HG02759 (cell line): Measurements from ENCODE around the gene CDC6.

Source experiments
- ATAC-seq: cut with Tn5 transposase; IDR thresholded peaks from one replicate; pipeline ENCODE4 v1.9.1; 2021; ENCODE audit warnings: mild to moderate bottlenecking, moderate library complexity; ENCODE audit not compliant: unreplicated experiment

The CDC6 gene

DNA sequence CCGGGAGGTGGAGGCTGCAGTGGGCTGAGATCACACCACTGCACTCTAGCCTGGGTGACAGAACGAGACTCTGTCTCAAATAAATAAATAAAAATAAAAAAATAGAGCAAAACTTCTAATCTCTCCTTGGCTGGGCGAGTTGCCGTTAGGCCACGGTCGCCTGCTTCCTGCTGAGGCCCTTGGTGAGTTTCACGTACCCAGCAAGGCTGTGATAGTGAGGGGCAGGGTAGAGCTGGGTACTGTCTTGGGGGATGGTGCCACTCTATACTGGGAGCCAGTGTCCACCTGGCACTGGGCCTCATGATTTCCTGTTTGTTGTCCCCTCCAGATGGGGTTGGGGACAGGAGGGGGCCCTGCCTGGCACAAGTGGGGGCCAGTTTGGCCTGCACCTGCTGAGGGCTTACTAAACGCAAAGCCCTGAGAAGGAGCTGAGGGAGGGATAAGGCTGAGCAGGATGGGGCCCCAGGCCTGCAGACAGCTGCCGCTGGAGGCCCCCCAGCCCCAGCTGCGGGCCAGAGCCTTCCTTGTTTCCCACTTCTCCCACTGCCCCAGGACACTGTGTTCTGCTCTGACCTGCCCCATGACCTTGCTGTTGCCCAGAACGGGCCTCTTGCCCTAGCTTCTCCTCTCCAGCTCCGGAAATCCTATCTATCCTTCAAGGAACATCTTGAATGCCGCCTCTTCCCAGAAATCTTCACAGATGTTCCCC is 51.4 kb downstream of the CDC6 start:
- no peak for ATAC-seq

DNA sequence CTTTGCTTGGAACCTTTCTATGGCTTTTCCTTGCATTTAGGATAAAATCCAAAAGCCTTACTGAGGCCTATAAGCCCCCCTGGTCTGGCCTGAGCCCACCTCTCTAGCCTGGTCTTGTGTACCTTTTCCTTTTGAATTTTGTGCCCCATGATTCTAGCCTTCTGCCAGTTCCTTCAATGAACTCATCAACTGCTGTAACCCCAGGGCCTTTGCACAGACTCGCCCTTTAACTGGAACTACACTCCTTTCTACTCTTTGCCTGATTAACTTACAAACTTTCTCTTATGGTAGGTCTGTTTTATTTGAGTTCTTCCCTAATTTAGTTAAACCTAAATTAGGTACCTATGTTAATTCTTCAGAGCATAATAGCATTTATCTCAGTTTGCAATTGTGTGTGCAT is 52.6 kb downstream of the CDC6 start:
- ATAC-seq = no peak

DNA sequence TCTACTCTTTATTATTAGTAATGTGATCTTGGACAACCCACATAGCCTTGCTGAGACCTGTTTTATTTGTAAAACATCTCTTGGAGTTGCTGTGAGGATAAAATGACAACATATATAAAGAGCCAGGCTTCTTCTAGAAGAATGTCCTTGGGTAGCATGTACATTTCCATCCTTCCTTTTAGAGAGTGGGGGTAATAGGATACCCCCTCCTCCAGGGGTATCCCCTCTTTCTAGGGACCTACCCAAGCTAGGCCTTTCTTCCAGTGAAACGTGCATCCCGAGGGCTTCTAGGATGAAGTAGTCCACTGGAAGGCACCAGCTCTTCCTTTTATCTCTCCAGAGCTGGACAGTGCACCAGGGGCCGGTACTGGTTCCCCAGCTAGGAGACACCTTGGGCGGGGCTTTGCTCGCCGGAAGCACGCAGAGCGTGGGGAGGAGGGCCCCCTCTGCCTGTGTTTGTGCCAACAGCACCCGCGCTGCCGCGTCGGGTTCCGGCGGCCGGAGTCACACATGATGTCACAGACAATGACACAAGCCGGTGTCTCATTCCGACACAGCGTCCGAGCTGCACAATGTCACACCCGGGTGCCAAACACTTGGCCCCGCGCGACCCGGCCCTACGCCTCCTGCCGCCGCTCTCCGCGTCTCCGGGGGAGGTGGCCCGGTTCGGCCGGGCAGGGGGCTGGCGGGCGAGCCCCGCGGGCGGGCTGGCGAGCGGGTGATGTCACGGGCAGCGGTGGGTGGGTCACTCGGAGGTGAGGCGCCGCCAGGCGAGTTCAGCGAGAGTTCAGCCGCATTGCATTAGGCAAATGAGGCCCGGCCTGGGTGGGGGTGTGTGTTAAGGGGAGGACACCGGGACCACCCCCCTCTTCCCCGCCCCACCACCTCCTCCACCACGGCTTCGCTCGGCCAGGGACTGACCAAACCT is 53.5 kb downstream of the CDC6 start:
- ATAC-seq = peak; percentile 73

DNA sequence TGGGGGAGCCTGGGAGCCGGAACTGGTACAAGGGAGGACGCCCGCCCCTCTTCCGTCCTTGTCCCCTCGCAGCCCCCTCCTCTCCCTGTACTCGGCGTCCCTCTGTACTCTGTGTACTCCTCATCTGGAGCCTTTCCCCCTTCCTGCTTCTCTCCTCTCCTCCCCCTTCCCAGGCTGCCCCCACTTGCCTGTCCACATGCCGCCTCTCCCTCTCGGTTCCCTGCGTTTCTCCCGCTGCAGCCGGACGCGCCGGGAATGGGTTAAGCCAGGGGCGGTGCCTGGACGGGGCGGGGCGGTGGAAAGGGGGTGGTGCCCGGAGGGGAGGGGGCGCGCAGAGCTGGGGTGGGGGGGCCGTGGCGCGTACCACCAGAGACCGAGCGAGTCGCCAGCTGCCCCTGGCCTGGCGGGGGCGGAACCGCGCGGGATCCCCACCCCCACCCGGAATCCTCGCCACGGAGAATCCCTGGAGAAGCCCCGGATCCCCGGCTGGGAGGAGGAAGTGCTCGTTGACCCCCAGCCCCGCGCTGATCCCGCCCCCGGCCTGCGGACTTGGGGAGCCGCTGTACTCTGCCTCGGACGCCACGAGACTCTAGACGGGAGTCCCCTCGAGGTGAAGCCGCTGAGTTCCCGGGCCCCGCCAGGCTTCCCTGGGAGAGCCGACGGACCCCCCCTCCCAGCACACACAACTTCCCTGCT is 54.3 kb downstream of the CDC6 start:
- no peak for ATAC-seq

DNA sequence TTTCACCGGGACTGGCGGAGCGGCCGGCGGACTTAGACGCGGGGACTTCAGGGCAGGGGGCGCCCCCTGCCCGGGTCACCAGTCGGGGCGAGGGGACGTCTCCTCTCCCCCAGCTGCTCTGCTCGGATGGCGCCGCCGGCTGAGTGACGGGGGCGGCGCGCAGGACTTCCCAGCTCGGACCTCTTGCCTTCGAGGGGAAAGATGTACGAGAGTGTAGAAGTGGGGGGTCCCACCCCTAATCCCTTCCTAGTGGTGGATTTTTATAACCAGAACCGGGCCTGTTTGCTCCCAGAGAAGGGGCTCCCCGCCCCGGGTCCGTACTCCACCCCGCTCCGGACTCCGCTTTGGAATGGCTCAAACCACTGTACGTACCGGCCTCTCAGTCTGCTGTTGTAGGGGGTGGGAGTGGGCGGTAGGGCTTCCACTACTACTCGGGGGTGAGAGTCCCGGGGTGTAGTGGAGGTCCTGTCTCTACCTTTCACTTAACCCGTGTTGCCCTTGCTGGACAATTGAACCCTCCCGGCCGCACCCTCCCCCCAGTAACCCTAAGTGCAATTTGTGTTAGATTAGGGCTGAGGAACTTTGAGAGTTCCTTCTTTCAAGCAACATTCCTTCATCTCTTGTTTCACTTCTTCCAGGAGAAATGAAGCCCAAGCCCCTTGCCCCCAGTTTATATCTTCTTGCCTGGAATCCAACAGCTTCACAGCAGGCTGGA is 55.0 kb downstream of the CDC6 start:
- no peak for ATAC-seq

DNA sequence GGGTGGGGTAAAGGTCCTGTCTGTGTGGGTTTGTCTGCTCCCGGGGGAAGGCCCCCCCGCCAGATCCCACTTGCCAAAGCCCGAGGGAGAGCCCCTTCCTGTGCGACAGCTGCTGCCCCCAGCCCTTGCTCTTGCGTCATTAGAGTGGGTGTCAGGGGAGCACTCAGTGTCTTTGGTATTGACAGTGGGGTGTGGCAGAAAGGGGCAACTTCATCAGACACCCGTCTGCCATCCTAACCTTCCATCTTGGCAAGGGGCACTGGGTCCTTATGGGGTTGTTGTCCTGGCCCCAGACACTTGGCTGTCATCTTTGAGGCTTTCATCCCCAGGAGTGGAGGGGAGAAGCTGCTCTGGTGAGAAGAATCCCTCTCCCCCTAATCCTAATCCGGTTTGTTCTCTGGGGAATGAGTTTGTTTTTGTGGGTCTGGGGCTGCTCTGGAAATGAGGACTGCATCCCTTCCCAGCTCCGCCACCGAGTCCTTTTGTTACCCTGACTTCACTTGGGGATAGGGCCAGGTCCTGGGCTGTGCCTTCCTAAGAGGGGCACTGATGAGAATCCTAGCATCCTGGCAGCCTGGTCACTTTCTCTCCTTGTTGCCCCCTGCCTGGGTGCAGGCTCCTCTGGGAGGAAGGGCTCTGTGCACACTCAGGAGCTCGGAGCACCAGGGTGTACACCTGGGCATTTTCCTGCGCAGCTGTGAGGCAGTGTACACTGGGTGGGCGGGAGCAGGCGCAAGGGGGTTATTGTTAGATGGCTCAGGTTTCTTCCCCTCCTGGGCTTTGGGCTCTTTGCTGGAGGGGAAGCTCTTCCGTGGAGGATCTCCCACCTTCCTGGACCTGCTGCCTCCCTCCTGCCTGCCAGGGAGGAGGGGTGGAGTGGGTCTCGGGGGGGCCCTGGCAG is 55.8 kb downstream of the CDC6 start:
- no peak for ATAC-seq

DNA sequence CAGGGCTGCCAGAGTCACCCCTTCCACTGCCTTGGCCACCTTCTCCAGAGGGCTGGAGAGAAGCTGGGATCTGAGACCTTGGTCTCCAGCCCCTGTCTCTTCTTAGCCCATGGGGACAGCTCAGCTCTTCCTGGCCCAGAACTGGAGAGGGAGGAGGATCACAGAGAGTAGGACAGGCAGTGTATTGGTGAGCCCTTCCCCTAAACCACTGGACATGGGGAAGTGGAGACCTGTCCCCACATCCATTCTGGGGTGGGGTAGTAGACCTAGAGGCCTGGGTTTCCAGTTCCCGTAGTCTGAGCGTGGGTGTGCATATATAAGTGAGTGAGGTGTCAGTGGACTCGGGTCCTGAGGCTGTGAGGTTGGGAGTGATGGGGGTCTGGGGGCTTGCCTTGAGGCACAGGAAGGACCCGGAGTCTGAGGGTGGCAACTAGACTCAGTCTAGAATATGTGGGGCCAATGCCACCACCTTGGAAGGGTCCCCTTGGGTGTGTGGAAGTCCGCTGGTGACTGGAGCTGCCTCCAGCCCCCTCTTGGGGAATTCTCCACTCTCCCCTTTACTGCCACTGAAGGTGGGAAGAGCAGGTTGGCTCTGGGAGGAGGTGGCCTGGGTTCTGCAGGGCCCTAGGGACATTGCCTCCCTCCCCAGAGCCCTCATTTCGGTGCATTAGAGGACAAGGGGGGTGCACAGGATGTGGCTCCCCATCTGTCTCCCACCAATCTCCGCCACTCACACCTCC is 56.9 kb downstream of the CDC6 start:
- no peak for ATAC-seq

DNA sequence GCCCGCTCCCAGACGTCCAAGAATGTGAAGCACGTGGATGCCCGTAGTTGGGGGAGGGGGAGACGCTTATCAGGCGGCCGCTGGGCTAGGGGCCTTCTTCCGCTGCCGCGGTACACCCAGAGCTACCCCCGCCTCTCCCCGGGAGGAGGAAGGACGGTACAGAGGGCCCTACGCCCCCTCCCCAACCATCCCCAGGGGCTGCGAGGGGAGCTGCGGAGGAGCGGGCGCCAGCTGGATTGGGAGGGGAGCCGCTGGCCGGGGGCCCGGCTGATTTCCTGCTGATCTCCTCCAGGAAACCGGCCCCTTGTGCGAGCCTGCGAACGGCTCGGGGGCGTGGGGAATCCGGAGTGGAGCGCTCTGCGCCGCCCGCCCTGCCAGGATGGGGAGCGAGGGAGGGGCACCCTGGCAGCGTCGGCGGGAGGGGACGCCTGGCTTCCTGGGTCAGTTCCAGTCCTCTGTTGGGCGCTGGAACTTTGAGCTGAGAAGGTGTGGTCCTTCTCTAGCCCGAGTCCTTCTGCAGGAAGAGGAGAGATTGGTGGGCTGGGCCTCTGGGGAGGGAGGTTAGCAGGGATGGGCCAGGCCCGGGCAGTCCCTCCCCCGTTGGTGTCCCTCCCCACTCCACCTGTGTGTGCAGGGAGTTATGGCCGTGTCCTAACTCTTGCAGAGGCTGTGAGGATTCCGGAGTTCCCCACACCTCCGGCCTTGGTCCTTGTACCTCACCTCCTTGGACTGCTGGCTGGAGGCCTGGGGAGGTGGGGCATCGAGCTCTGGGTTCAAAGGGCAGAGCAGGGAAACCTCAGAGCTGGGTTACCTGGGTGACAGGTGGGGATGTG is 57.7 kb downstream of the CDC6 start:
- no peak for ATAC-seq

DNA sequence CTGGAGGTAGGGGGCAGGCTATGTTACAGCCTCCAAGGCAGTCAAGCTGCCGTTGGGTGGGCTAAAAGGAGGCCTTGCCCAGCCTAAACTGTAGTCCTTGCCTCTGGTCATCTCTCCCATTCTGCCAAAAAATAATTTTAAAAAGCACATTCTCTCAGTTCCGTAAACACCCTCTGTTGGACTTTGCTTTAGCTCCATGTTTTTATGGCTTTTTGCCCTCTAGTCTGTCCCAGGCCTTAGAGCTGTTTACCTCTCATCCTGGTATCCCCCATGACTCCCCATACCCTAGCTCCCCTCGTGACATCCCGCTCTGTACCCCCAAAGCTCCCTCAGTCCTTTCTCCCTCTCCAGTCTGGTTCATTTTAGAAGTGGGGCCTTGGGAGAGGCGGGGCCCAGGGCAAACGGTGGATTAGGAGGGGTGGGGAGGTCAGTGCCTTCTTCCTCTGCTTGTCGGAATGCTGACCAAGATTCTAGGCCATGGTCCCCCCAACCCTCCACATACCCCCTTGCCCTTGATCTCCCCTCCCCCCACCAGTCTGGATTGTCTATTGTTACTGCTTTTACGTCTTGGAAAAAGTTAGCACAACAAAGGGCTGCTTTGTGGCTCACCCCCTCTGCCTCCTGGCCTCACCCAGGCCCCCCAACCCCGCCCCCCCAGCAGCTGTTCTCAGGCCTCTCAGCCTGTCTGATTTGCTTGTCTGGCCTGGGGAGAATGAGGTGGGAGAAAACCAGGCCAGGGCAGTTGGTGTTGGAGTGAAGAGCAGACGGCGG is 58.5 kb downstream of the CDC6 start:
- no peak for ATAC-seq

DNA sequence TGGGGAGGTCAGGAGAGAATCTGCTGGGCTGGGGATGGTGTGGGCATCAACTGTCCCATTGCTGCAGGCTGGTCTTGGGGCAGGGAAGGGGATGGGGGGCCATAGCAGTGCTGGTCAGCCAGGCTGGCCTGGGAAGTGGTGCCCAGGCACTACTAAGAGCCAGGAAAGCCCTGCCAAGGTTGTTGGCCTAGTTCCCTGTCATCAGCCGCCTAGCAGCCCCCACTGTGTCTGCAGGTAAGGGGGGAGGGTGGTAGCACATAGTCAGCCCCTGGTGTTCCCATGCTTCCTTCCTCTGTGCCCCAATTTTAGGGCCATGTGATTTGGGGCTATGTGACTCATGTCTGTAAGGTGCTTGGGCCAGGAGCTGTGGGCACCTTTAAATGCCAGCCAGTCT is 59.1 kb downstream of the CDC6 start:
- no peak for ATAC-seq

DNA sequence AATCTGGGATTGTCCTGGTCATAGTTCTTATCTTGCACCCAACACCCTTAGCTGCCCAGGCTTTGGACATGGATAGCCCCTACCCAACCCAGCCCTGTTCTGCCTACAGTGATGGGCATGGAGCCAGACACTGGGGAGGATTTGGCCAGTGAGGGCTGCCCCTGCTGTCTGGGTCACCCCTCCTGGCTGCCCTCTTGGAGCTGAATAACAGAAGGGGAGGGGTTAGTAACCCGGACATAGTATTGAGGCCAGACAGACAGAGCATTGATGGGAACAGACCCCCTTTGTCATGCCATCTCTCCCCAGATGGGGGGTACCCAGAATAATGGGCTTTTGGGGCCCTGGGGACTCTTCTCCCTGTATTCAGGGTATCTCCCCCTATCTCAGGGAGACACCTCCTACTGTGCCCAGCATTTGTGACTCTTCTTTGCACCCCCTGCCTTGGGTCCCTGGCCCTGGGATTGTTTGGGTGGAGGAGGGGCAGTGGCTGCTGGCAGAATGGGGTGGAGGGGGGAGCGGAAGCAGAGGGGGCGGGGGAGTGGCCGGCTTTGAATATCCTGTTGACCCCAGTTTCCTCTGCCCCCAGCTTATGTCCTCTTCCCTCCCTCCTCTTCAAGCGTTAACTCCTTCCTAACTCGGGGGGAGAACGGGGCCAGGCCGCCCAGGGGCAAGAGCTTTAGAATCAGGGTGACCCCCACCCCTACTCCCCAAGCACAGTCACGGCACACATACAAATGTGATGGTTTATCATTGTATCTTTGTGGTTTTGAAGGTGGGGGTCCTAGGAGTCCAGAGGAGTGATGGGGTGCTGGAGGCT is 59.8 kb downstream of the CDC6 start:
- no peak for ATAC-seq

DNA sequence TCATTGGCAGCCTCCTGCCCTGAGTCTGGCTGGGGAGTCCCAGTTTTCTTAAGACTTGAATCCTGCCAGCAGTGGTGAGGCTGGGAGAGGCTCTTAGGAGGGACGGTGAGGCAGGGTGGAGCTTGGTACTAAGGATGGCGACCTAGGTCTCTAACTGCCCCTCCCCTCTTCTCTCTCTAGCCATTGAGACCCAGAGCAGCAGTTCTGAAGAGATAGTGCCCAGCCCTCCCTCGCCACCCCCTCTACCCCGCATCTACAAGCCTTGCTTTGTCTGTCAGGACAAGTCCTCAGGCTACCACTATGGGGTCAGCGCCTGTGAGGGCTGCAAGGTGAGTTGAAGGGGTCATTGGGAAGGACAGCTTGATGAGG is 60.4 kb downstream of the CDC6 start:
- no peak for ATAC-seq

DNA sequence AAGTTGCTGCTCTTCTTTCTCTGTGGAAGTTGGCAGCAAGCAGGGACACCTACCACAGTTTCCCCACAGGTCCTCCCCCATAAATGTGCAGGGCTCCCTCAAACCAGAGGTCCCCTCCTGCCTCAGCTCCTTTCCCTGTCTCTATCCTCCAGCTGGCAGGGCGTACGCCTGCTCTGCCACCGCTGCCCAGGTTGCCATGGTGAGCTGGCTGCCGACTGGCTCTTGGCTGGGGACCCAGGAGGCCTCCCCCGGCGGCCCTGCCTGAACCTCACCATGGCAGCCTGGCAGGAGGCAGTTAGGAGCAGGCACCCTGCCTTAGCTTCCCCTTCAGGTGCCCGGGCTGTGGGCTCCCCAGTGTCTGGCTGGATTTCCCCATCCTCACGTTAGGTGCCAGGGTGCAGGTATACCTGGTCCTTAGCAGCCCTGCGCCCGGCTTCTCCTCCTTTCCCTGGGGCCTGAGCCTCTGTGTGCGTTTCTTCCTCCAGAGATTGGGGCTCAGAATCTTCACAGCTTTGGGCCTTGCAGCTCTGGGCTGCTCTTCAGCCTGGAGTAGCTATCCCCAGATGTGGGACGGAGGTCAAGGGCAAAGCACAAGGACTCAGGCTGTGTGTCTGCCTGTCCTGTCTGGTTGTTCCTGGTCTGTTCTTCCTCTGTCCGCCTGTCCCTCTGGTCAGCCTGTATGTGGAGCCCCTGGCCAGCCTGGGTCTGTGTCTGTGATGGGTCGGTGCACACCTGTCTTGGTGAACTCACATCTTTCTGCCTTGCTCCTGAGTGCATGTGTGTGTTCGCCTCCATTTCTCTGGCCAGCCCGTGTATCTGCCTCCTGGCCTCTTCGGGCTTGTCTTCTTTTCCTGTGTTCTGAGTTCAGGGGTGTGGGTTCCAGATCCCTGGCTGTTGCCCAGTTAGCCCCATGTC is 61.1 kb downstream of the CDC6 start:
- ATAC-seq = no peak

DNA sequence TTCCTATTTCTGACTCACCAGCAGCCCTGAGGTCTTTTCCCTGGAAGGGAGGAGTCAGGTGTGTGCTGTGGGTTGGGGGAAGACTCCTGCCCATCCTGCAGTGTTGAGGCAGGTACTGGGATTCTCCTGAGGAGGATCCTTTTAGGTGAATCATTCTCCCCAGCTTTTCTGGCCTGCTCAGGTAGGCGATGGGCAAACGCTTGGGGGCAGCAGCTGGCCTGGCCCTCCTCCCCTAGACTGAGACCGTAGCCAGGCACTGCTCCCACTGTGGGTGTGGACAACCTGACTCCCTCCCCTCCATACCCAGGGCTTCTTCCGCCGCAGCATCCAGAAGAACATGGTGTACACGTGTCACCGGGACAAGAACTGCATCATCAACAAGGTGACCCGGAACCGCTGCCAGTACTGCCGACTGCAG is 61.8 kb downstream of the CDC6 start:
- ATAC-seq = no peak

DNA sequence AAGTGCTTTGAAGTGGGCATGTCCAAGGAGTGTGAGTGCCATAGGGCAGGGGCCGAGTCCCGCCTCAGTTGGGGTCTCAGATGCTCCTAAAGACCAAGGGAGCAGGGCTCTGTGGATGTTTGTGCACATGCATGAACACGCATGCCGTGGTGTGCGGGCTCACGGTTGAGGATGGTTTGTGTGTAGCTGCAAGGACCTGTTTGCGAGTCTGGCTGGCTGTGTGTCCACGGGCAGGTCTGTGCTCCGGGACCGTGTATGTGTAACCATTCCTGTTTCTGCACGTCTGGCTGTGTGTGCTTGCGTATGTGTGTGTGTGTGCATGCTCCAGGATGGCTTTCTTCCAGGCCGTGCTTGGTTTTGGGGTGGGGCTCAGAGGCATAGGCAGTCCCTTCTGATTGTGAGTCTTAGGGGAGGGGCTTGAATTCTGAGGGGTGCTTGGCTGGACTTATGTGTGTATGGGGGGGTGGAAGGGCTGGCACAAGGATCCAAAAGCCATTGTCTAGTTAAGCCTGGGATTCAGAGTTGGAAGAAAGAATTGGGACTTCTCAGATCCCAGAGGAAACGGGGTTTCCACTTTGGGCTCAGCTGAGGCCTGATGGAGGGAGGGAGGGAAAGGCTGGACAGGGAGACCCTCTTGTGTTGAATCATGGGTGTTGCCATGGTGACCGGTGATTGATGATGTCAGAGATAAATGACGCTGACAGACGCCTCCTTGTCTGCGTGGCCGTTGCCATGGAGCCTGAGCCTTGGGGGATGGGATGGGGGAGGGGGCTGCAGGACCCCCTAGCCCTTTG is 62.4 kb downstream of the CDC6 start:
- no peak for ATAC-seq
